Measurements from ENCODE around the gene FABP6. TPM values are rescaled to one million over a fixed set of nuclear protein-coding genes. Genes with fewer than 3 reads are reported as not detected.

FABP6 gene
- polyA plus RNA-seq, 2 of the 4 experiments (the other 2 are of a cell fraction) = 0.75 to 0.93 TPM

- ChIA-PET CTCF (interaction anchor here (0.6 to 17.4 kb wide), 36 partner anchors 10 to 867 kb away, joined by 3 to 244 read pairs (median 4); partner anchors contain the start of gene CCNJL), POLR2A (interaction anchor here (0.6 kb wide), 1 partner anchor 177 kb away, joined by 3 read pairs; no protein-coding TSS in a partner anchor)
- Histone ChIP-seq H3K4me3 (peak overlapping the region; percentile 35), H3K4me1 (no peaks in the 10 kb centered on the region), H3K4me2 (peak overlapping the region; percentile 77), H3K9me3 (no peaks in the 10 kb centered on the region), H3K27ac (peak overlapping the region; percentile 75 to 86)
- FAIRE-seq = no peak
- peak in 1 of 2 experiments; percentile 52; a peak in 1 of 6 replicates for ATAC-seq
- TF ChIP-seq ZSCAN20 (CRISPR knock-in tag; IDR thresholded peaks at IDR 0.05) (no peak), NFE2L2 (conservative IDR thresholded peaks at IDR 0.05; ENCODE audit: low read length) (no peak), FOXS1 (CRISPR knock-in tag; IDR thresholded peaks at IDR 0.05) (no peak), HDAC2 (IDR thresholded peaks at IDR 0.05) (no peak)
- WGBS (ENCODE audit: missing lambda C conversion rate) = 52% methylated on average over 8 of the region's 8 CpGs
- DNase-seq (ENCODE audit: low read depth in 1 of 2, low spot score in 1 of 2) = no peak
Observed at GRCh38 chr5:160198841-160199409, 30.4 kb upstream of the FABP6 start.

- FAIRE-seq (no peak), ATAC-seq (peak; percentile 94 to 99), DNase-seq (ENCODE audit: low read depth in 1 of 2, low spot score in 1 of 2) (peak; percentile 53 to 77)
- H3K9me3 ChIP-seq = no peaks in the 10 kb centered on the region
- CTCF ChIA-PET = interaction anchor here (0.7 to 17.4 kb wide), 33 partner anchors 11 to 868 kb away, joined by 3 to 244 read pairs (median 3); partner anchors contain the start of genes CCNJL and TTC1
- POLR2A ChIA-PET = no interaction called here
- no peaks in the 10 kb centered on the region for H3K4me1 ChIP-seq
- WGBS (ENCODE audit: missing lambda C conversion rate) = 6% methylated on average over 23 of the region's 30 CpGs
- TF ChIP-seq POLR2A (IDR thresholded peaks at IDR 0.05; ENCODE audit: low read length) (peak; percentile 12; the same call in 1 of the 2 replicates), MAZ (IDR thresholded peaks at IDR 0.05; ENCODE audit: borderline replicate concordance, low read depth, low read length) (peak; percentile 61; the same call in 1 of the 2 replicates), CTCF (IDR thresholded peaks at IDR 0.05) (peak; percentile 98), KDM5A (IDR thresholded peaks at IDR 0.05) (0 out of 2 replicates have a peak, but pooled peaks have one; percentile 21), TP53 (CRISPR knock-in tag; IDR thresholded peaks at IDR 0.05) (0 out of 2 replicates have a peak, but pooled peaks have one; percentile 23), MAX (IDR thresholded peaks at IDR 0.05) (peak; percentile 41; the same call in 1 of the 2 replicates), SMC3 (IDR thresholded peaks at IDR 0.05) (peak; percentile 99), HOXB13 (CRISPR knock-in tag; IDR thresholded peaks at IDR 0.05; ENCODE audit: low read depth) (no peak), BCL3 (IDR thresholded peaks at IDR 0.05) (no peak), RAD21 (conservative IDR thresholded peaks at IDR 0.05 in 1 of 2, IDR thresholded peaks at IDR 0.05 in 1 of 2) (peak; percentile 77 to 96)
- peak overlapping the region; percentile 35 for H3K4me3 ChIP-seq
- peak overlapping the region; percentile 75 to 86 for H3K27ac ChIP-seq
- peak overlapping the region; percentile 77 for H3K4me2 ChIP-seq
Observed at GRCh38 chr5:160199410-160199911, 29.8 kb upstream of the FABP6 start.

- no peak for ATAC-seq
- Histone ChIP-seq H3K4me3 (no peak overlapping the region), H3K9me3 (no peaks in the 10 kb centered on the region), H3K4me1 (no peaks in the 10 kb centered on the region), H3K4me2 (no peak overlapping the region), H3K27ac (no peak overlapping the region)
- TF ChIP-seq CEBPB (IDR thresholded peaks at IDR 0.05) (no peak), TFCP2L1 (CRISPR knock-in tag; IDR thresholded peaks at IDR 0.05) (no peak), FOSB (CRISPR knock-in tag; IDR thresholded peaks at IDR 0.05) (no peak), RNF2 (IDR thresholded peaks at IDR 0.05; ENCODE audit: borderline replicate concordance, low read depth) (no peak), HMGXB4 (CRISPR knock-in tag; IDR thresholded peaks at IDR 0.05; ENCODE audit: borderline replicate concordance) (no peak), NFE2L2 (conservative IDR thresholded peaks at IDR 0.05; ENCODE audit: low read length) (no peak), CBX8 (IDR thresholded peaks at IDR 0.05) (no peak), PBX3 (IDR thresholded peaks at IDR 0.05) (no peak), EP300 (IDR thresholded peaks at IDR 0.05) (no peak), CBX2 (IDR thresholded peaks at IDR 0.05; ENCODE audit: borderline replicate concordance, low read depth) (no peak)
- CTCF ChIA-PET = no interaction called here
- POLR2A ChIA-PET = no interaction called here
- 60% methylated on average over 2 of the region's 2 CpGs for WGBS (ENCODE audit: missing lambda C conversion rate)
- no peak for FAIRE-seq
- no peak for DNase-seq (ENCODE audit: low read depth in 1 of 2, low spot score in 1 of 2)
Observed at GRCh38 chr5:160207061-160207460, 22.2 kb upstream of the FABP6 start.

All from A549 (cell line).